Testis (tissue), 2 donors: ENCODE data around the gene AVL9.

ENCODE experiments used
- CTCF ChIP-seq, 3 experiments: fragments of 450-650 bp in 2 of 3; fragments of 200-600 bp in 1 of 3; sonication (generic) in 1 of 3; IDR thresholded peaks; one replicate each; pipeline ENCODE4 v1.5.1; 2016 to 2019; ENCODE audit warnings: antibody characterized with exemption in 3 of 3, mild to moderate bottlenecking in 2 of 3, moderate library complexity in 1 of 3
- POLR2A ChIP-seq: fragments of 450-650 bp; IDR thresholded peaks from one replicate; pipeline ENCODE4 v1.6.1; 2017; ENCODE audit warnings: antibody characterized with exemption, mild to moderate bottlenecking, moderate library complexity

DNA sequence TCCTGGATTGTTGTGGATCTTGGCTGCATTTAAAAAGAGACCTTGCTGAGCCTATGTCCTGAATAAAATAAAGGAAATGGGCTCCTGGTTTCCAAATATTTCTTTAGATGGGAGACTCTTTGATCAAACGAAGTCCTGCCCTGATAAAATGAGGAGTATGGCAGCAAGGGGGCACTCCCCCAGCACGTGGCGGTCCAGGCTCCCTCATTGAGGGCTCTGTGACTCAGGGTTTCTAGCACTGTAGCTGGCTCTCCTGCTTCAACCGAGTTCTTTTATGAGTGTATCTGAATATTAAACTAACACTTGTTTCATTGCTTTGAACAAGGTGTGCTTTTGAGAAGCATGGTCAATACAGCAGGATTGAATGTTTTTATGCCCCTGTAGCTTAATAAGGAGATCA lies 114.2 kb downstream of the AVL9 start:
- TF ChIP-seq CTCF (IDR thresholded peaks at IDR 0.05) (no peak), POLR2A (no peak)
